ENCODE measurements around the gene PTPRQ. TPM values are rescaled to one million over a fixed set of nuclear protein-coding genes. Genes with fewer than 3 reads are reported as not detected.

The PTPRQ gene
- total and polyA plus RNA-seq, 2 of the 8 experiments (the other 6 are each of a cell fraction or from before 2014, with no cell fraction given) = not detected

DNA sequence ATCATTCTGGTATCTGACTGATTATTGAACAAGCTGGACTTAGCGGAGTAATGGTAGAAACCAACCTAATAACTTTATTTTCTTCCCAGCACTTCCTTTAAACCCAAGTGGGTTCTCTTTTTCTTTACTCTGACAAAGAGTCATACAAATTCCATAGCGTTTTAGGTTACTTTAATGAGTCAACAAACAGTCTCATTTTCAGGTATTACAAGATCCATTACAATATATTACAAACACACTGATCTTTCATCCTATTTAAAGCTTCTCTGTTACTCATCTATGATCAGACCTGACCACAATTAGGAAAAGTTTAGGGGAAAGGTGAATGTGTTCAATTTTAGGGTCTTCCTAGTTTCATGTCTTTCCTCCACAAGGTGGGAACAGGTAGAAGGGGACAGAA lies 39.4 kb upstream of the PTPRQ start:
- CTCF ChIA-PET (ENCODE audit: partially characterized antibody) = no interaction called here
- Histone ChIP-seq H3K14ac (ENCODE audit: insufficient read length) (no peak overlapping the region), H3K23ac (ENCODE audit: insufficient read length) (no peak overlapping the region), H3K27ac (ENCODE audit: low read depth, low read length) (no peak overlapping the region), H2AK5ac (ENCODE audit: low read depth, low read length) (no peak overlapping the region), H3K79me1 (ENCODE audit: low read depth, low read length) (no peaks in the 10 kb centered on the region), H4K5ac (ENCODE audit: insufficient read length, low read depth, low read length) (no peak overlapping the region), H3K9ac (replicated peaks in 1 of 4; ENCODE audit: extremely low read depth in 1 of 4, low read depth in 3 of 4, low read length in 3 of 4) (no peak overlapping the region), H3K27me3 (replicated peaks in 1 of 4; ENCODE audit: control insufficient read depth in 3 of 4, extremely low read depth in 1 of 4, insufficient read depth in 3 of 4, low read length in 3 of 4) (no peaks in the 10 kb centered on the region), H3K4ac (replicated peaks; ENCODE audit: insufficient read length, low read depth, low read length) (no peak overlapping the region), H3K4me1 (replicated peaks in 1 of 4; ENCODE audit: control insufficient read depth in 3 of 4, insufficient read depth in 4 of 4, low read length in 3 of 4) (no peaks in the 10 kb centered on the region), H2BK5ac (ENCODE audit: low read depth, low read length) (no peak overlapping the region), H3K9me3 (ENCODE audit: insufficient read depth in 2 of 2, low read depth in 1 of 2, low read length in 1 of 2) (no peaks in the 10 kb centered on the region), H2BK15ac (ENCODE audit: low read length) (no peak overlapping the region), H3K23me2 (ENCODE audit: low read depth, low read length) (no peaks in the 10 kb centered on the region; the same call in 1 of the 2 replicates), H4K91ac (replicated peaks; ENCODE audit: insufficient read length, low read length) (no peak overlapping the region), H4K8ac (ENCODE audit: extremely low read depth, insufficient read depth, low read length) (no peak overlapping the region), H3K4me2 (ENCODE audit: insufficient read depth in 1 of 2, low read depth in 2 of 2, low read length in 2 of 2) (no peak overlapping the region), H3K79me2 (ENCODE audit: control insufficient read depth in 1 of 2, insufficient read depth in 2 of 2, low read length in 2 of 2) (no peaks in the 10 kb centered on the region), H3K36me3 (ENCODE audit: control insufficient read depth in 2 of 4, insufficient read depth in 4 of 4, low read length in 3 of 4) (no peaks in the 10 kb centered on the region), H2BK120ac (replicated peaks; ENCODE audit: low read depth, low read length) (no peak overlapping the region), H4K20me1 (replicated peaks in 1 of 2; ENCODE audit: control insufficient read depth in 1 of 2, insufficient read depth in 2 of 2, low read length in 2 of 2) (no peaks in the 10 kb centered on the region), H3K56ac (replicated peaks; ENCODE audit: insufficient read length, low read depth, low read length) (no peak overlapping the region), H2BK20ac (ENCODE audit: low read length) (no peak overlapping the region), H2AFZ (ENCODE audit: low read length) (no peak overlapping the region), H3K18ac (ENCODE audit: extremely low read depth, low read length) (no peak overlapping the region), H2BK12ac (ENCODE audit: low read depth, low read length) (no peak overlapping the region), H3K4me3 (ENCODE audit: extremely low read depth in 1 of 4, insufficient read depth in 2 of 4, low read depth in 3 of 4, low read length in 4 of 4) (no peak overlapping the region)
- FAIRE-seq = no peak
- no peak for DNase-seq (ENCODE audit: low read depth in 1 of 2, low spot score in 2 of 2)
- POLR2A ChIA-PET (ENCODE audit: partially characterized antibody) = no interaction called here
- 85% methylated on average over 2 of the region's 2 CpGs; no CpG with 5 or more reads in 1 of the 2 experiments for WGBS, 2 experiments (ENCODE audit: extremely low coverage in 1 of 2, insufficient coverage in 1 of 2, insufficient read length in 1 of 2, insufficient replicate concordance in 2 of 2, low coverage in 1 of 2, low lambda C conversion rate in 2 of 2, missing lambda C conversion rate in 1 of 2)
- TF ChIP-seq RAD21 (IDR thresholded peaks at IDR 0.05 in 1 of 2, conservative IDR thresholded peaks at IDR 0.05 in 1 of 2; ENCODE audit: low read depth in 2 of 2, low read length in 2 of 2) (no peak), SP1 (IDR thresholded peaks at IDR 0.05; ENCODE audit: low read depth, low read length) (no peak), CREB1 (IDR thresholded peaks at IDR 0.05) (no peak), RBBP5 (IDR thresholded peaks at IDR 0.05; ENCODE audit: borderline replicate concordance, low read depth, low read length) (no peak), CHD2 (IDR thresholded peaks at IDR 0.05; ENCODE audit: low read length) (no peak), YY1 (IDR thresholded peaks at IDR 0.05; ENCODE audit: low read depth, low read length) (no peak), SIRT6 (IDR thresholded peaks at IDR 0.05; ENCODE audit: low read length) (no peak), CBX5 (IDR thresholded peaks at IDR 0.05; ENCODE audit: low read depth, low read length) (no peak), CBX8 (IDR thresholded peaks at IDR 0.05; ENCODE audit: borderline replicate concordance, low read depth, low read length) (no peak), KDM5A (IDR thresholded peaks at IDR 0.05; ENCODE audit: low read length) (no peak), ATF3 (IDR thresholded peaks at IDR 0.05; ENCODE audit: insufficient read depth, low read depth, low read length) (no peak), BCL11A (IDR thresholded peaks at IDR 0.05; ENCODE audit: low read depth in 2 of 2, low read length in 2 of 2) (no peak), BRCA1 (IDR thresholded peaks at IDR 0.05; ENCODE audit: low read depth, low read length) (no peak)

Measured in H1 (cell line).